HepG2 (cell line): ENCODE measurements around the gene SLC13A3. TPM values are rescaled to one million over a fixed set of nuclear protein-coding genes. Genes with fewer than 3 reads are reported as not detected.
A peak's percentile ranks its signal among the peaks of the same experiment; 100 is the strongest.

Experiments used
- ARNT2 ChIP-seq: sonication (generic); formaldehyde crosslinking; IDR thresholded peaks from 2 replicates; pipeline ENCODE4 v1.8.0; 2022; ENCODE audit warnings: mild to moderate bottlenecking, low read depth, missing genetic modification reagents, moderate library complexity
- KLF15 ChIP-seq: sonication (generic); formaldehyde crosslinking; IDR thresholded peaks from 2 replicates; pipeline ENCODE4 v1.8.1; 2023; ENCODE audit warnings: borderline replicate concordance, mild to moderate bottlenecking, inconsistent platforms, missing genetic modification reagents, mixed read lengths
- PRDM10 ChIP-seq: sonication (generic); formaldehyde crosslinking; IDR thresholded peaks from 2 replicates; pipeline ENCODE4 v1.4.0; 2020; ENCODE audit warnings: low read depth, missing genetic modification reagents
- SKIL ChIP-seq: sonication (generic); formaldehyde crosslinking; IDR thresholded peaks from 2 replicates; pipeline ENCODE4 v1.8.0; 2022; ENCODE audit warnings: missing genetic modification reagents, mild to moderate bottlenecking, moderate library complexity, borderline replicate concordance
- TAF15 ChIP-seq: fragments of 200-400 bp; formaldehyde crosslinking; IDR thresholded peaks from one replicate; pipeline ENCODE4 v1.6.1; 2018; ENCODE audit warnings: mild to moderate bottlenecking, low read depth, low read length; ENCODE audit not compliant: poor library complexity, severe bottlenecking
- TEAD3 ChIP-seq: optimal IDR thresholded peaks from 2 replicates; pipeline ENCODE3; 2016; ENCODE audit warnings: borderline replicate concordance
- UBTF ChIP-seq: sonication (generic); formaldehyde crosslinking; IDR thresholded peaks from 2 replicates; pipeline ENCODE4 v1.4.0; 2020; ENCODE audit warnings: mild to moderate bottlenecking, missing genetic modification reagents
- ZNF275 ChIP-seq: sonication (generic); formaldehyde crosslinking; IDR thresholded peaks from 2 replicates; pipeline ENCODE4 v1.8.0; 2022; ENCODE audit warnings: missing genetic modification reagents, mild to moderate bottlenecking, inconsistent platforms, borderline replicate concordance
- ZNF280D ChIP-seq: sonication (generic); formaldehyde crosslinking; IDR thresholded peaks from 2 replicates; pipeline ENCODE4 v1.5.1; 2020; ENCODE audit warnings: mild to moderate bottlenecking, missing genetic modification reagents
- ZNF414 ChIP-seq: sonication (generic); formaldehyde crosslinking; IDR thresholded peaks from 2 replicates; pipeline ENCODE4 v1.5.0; 2020; ENCODE audit warnings: missing genetic modification reagents
- ZNF839 ChIP-seq: sonication (generic); formaldehyde crosslinking; IDR thresholded peaks from 2 replicates; pipeline ENCODE4 v1.4.0; 2020; ENCODE audit warnings: missing genetic modification reagents, mild to moderate bottlenecking, borderline replicate concordance
- polyA plus RNA-seq, 8 experiments: library from polyadenylated mRNA; depleted of rRNA in 3 of 8; stranded (reverse) in 7 of 8; unstranded in 1 of 8; fragments of >200 nt; fragmentation: Illumina TruSeq in 4 of 8; extraction: Trizol in 4 of 8; gene quantifications; 2 replicates each; pipeline versions ENCODE4 v1.2.1 to v1.2.3, GENCODE V29; 2011 to 2016; ENCODE audit warnings: low read depth in 4 of 8, missing spikeins in 1 of 8, mixed read lengths in 1 of 8; ENCODE audit not compliant: insufficient read depth in 1 of 8
- total RNA-seq, 5 experiments: library from RNA; depleted of rRNA; stranded (reverse); fragments of >200 nt; fragmentation: Illumina TruSeq; extraction: Trizol; gene quantifications; 2 replicates each; pipeline ENCODE4 v1.2.3, GENCODE V29; 2016; ENCODE audit warnings: low read depth in 1 of 5

SLC13A3 gene
- total and polyA plus RNA-seq, 2 of the 13 experiments (the other 11 are each of a cell fraction or from before 2014, with no cell fraction given), result 66.5 to 76.0 TPM

GRCh38 chr20:46672543-46673148 lies 21.4 kb upstream of the SLC13A3 start (continued):
- 0 out of 2 replicates have a peak, but pooled peaks have one; percentile 26 for TF ChIP-seq UBTF (CRISPR knock-in tag)
- 0 out of 2 replicates have a peak, but pooled peaks have one; percentile 7 for TF ChIP-seq ZNF839 (CRISPR knock-in tag)
- TF ChIP-seq SKIL (CRISPR knock-in tag), result no peak
- TF ChIP-seq TEAD3 (CRISPR knock-in tag), result peak; percentile 31
- TF ChIP-seq ZNF414 (CRISPR knock-in tag), result no peak
- TF ChIP-seq ZNF280D, result peak; percentile 77; the same call in 1 of the 2 replicates
- TF ChIP-seq KLF15 (CRISPR knock-in tag), result 0 out of 2 replicates have a peak, but pooled peaks have one; percentile 36
- 0 out of 2 replicates have a peak, but pooled peaks have one; percentile 9 for TF ChIP-seq PRDM10 (CRISPR knock-in tag)
- TF ChIP-seq TAF15, result no peak
- TF ChIP-seq ARNT2, result no peak
- TF ChIP-seq ZNF275 (CRISPR knock-in tag), result no peak
